ENCODE results near the gene GPS1. TPM values are rescaled to one million over a fixed set of nuclear protein-coding genes. Genes with fewer than 3 reads are reported as not detected.

Gene GPS1
- total and polyA plus RNA-seq, 9 of the 15 experiments (the other 6 are each of a cell fraction or from before 2014, with no cell fraction given) = 3.1 to 167 (median 69.9) TPM

DNA sequence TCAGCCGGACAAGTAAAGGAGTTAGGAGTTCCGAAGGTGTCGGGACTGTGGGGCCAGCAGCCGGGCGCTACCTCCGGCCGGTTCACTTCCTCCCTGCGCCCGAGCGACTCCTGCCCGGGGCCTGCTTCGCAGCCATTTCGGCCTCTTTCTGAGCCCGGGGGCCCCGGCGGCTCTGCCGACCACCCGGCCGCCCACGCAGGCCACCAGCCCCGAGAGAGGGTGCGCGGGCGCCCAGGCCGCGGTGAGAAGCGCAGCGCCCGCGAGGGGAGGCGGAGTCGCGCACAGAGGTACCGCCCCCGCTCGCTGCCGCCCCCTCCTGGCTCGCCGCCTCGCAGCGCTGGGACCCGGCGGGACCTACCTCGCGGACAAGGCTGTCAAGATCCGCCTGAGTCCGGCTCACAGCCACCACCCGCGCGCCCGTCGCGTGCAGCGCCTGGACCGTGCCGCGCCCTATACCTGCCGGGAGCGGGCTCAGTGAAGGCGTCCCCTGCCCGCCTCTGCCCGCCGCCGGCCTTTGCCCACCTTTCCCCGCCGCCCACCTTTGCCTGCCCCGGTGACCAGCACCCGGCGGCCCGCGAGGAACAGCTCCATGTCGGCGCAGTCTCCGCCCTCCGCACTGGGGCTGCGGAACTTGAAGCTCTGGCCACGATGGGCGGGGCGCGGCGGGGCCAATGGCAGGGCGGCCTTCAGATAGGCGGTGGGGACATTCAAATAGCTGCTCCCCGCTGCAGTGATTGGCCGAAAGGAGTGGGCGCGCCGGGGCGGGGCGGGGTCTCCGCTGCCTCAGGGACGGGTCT is 14.4 kb upstream of the GPS1 start, which contains the start of gene DCXR (continued):
- TF ChIP-seq, protein P1, sequence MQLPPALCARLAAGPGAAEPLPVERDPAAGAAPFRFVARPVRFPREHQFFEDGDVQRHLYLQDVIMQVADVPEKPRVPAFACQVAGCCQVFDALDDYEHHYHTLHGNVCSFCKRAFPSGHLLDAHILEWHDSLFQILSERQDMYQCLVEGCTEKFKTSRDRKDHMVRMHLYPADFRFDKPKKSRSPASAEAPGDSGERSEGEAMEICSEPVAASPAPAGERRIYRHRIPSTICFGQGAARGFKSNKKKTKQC (CRISPR knock-in tag; IDR thresholded peaks at IDR 0.05) = peak; percentile 95
- TF ChIP-seq ETV5 (CRISPR knock-in tag; IDR thresholded peaks at IDR 0.05; ENCODE audit: low read depth) (0 out of 2 replicates have a peak, but pooled peaks have one; percentile 54), NFATC3 (IDR thresholded peaks at IDR 0.05) (no peak), ZNF696 (CRISPR knock-in tag; conservative IDR thresholded peaks at IDR 0.05) (no peak), RBM15 (IDR thresholded peaks at IDR 0.05; ENCODE audit: insufficient read depth, low read length) (no peak), NCOR1 (IDR thresholded peaks at IDR 0.05) (no peak), POLR2B (IDR thresholded peaks at IDR 0.05; ENCODE audit: low read depth, partially characterized antibody) (peak; percentile 97), OTX1 (CRISPR knock-in tag; IDR thresholded peaks at IDR 0.05) (0 out of 2 replicates have a peak, but pooled peaks have one; percentile 50), HDAC6 (IDR thresholded peaks at IDR 0.05; ENCODE audit: low read depth, low read length) (no peak), ZKSCAN3 (CRISPR knock-in tag; IDR thresholded peaks at IDR 0.05) (no peak), CCAR2 (IDR thresholded peaks at IDR 0.05; ENCODE audit: low read depth, low read length) (no peak), SNIP1 (IDR thresholded peaks at IDR 0.05; ENCODE audit: low read depth) (no peak), ESRRA (IDR thresholded peaks at IDR 0.05; ENCODE audit: borderline replicate concordance, low read depth) (peak; percentile 65; the same call in 1 of the 2 replicates), EP400 (IDR thresholded peaks at IDR 0.05) (peak; percentile 98), CREB1 (IDR thresholded peaks at IDR 0.05) (peak; percentile 9; the same call in 1 of the 2 replicates), CREB1 (CRISPR knock-in tag; IDR thresholded peaks at IDR 0.05) (peak; percentile 62), ZNF12 (CRISPR knock-in tag; IDR thresholded peaks at IDR 0.05) (0 out of 2 replicates have a peak, but pooled peaks have one; percentile 10), TRIM28 (IDR thresholded peaks at IDR 0.05) (no peak)
- TF ChIP-seq, protein P2, sequence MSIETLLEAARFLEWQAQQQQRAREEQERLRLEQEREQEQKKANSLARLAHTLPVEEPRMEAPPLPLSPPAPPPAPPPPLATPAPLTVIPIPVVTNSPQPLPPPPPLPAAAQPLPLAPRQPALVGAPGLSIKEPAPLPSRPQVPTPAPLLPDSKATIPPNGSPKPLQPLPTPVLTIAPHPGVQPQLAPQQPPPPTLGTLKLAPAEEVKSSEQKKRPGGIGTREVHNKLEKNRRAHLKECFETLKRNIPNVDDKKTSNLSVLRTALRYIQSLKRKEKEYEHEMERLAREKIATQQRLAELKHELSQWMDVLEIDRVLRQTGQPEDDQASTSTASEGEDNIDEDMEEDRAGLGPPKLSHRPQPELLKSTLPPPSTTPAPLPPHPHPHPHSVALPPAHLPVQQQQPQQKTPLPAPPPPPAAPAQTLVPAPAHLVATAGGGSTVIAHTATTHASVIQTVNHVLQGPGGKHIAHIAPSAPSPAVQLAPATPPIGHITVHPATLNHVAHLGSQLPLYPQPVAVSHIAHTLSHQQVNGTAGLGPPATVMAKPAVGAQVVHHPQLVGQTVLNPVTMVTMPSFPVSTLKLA (conservative IDR thresholded peaks at IDR 0.05) = peak; percentile 94 to 98
- TF ChIP-seq, protein P3, sequence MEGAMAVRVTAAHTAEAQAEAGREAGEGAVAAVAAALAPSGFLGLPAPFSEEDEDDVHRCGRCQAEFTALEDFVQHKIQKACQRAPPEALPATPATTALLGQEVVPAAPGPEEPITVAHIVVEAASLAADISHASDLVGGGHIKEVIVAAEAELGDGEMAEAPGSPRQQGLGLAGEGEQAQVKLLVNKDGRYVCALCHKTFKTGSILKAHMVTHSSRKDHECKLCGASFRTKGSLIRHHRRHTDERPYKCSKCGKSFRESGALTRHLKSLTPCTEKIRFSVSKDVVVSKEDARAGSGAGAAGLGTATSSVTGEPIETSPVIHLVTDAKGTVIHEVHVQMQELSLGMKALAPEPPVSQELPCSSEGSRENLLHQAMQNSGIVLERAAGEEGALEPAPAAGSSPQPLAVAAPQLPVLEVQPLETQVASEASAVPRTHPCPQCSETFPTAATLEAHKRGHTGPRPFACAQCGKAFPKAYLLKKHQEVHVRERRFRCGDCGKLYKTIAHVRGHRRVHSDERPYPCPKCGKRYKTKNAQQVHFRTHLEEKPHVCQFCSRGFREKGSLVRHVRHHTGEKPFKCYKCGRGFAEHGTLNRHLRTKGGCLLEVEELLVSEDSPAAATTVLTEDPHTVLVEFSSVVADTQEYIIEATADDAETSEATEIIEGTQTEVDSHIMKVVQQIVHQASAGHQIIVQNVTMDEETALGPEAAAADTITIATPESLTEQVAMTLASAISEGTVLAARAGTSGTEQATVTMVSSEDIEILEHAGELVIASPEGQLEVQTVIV (CRISPR knock-in tag; IDR thresholded peaks at IDR 0.05; ENCODE audit: borderline replicate concordance) = no peak
- TF ChIP-seq, protein P4, sequence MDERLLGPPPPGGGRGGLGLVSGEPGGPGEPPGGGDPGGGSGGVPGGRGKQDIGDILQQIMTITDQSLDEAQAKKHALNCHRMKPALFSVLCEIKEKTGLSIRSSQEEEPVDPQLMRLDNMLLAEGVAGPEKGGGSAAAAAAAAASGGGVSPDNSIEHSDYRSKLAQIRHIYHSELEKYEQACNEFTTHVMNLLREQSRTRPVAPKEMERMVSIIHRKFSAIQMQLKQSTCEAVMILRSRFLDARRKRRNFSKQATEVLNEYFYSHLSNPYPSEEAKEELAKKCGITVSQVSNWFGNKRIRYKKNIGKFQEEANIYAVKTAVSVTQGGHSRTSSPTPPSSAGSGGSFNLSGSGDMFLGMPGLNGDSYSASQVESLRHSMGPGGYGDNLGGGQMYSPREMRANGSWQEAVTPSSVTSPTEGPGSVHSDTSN (CRISPR knock-in tag; IDR thresholded peaks at IDR 0.05; ENCODE audit: low read depth) = no peak
- TF ChIP-seq, protein P4 (tag; conservative IDR thresholded peaks at IDR 0.05; ENCODE audit: low read depth) = no peak

All from K562 (cell line).